ENCODE results near the gene ALDH1A1.

Gene ALDH1A1

DNA sequence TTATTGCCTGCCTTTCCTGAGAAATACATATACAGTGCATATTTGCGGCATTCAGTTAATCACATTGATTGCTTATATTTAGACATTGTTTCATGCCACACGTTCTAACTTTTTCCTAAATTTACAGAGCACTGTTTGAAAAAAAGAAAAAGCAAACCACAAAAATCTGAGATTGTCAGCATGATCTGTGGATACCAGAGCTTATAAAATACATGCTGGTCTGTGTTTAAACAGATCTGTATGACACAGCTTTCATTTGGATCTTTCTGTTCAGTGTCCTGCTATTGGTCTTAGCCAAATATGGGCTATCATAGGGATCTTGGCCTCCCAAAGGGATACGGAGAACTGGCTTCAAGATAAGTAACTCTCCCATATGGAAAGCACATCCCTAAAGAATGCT, 20.2 kb downstream of the ALDH1A1 start:
- Histone ChIP-seq H3K36me3 (ENCODE audit: low read depth) (no peaks in the 10 kb centered on the region), H3K4me1 (ENCODE audit: insufficient read depth, poor library complexity, severe bottlenecking) (no peaks in the 10 kb centered on the region), H3K27ac (ENCODE audit: poor library complexity, severe bottlenecking) (no peak overlapping the region), H3K27me3 (ENCODE audit: insufficient read depth, poor library complexity, severe bottlenecking) (no peaks in the 10 kb centered on the region), H3K9me3 (ENCODE audit: severe bottlenecking) (no peaks in the 10 kb centered on the region), H3K4me3 (ENCODE audit: severe bottlenecking) (no peak overlapping the region)
- no peak for DNase-seq (ENCODE audit: low spot score)
- ATAC-seq (ENCODE audit: low read depth): no peak
- no peak for TF ChIP-seq CTCF (IDR thresholded peaks at IDR 0.05; ENCODE audit: poor library complexity, severe bottlenecking)

DNA sequence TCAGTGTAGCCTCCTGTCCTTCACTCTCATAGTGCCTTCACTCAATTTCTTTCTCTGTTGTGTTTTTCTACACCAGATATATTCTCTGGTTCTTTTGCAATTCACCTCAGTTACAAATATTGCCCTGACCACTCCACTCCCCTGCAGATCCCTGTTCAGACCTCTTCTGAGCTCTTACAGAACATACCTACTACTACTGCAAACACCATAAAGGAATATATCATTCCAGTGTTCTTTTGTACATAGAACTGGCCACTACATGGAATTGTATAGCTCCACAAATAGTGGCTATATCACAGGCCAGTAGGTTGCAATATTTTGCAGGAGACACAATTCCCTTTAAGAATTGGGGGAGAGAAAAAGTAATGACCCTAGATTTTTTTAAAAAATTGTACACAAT, 21.0 kb downstream of the ALDH1A1 start:
- H3K27me3 ChIP-seq (ENCODE audit: insufficient read depth, poor library complexity, severe bottlenecking): no peaks in the 10 kb centered on the region
- no peaks in the 10 kb centered on the region for H3K36me3 ChIP-seq (ENCODE audit: low read depth)
- no peak for TF ChIP-seq CTCF (IDR thresholded peaks at IDR 0.05; ENCODE audit: poor library complexity, severe bottlenecking)
- ATAC-seq (ENCODE audit: low read depth) (no peak), DNase-seq (ENCODE audit: low spot score) (no peak)
- no peaks in the 10 kb centered on the region for H3K4me1 ChIP-seq (ENCODE audit: insufficient read depth, poor library complexity, severe bottlenecking)
- no peak overlapping the region for H3K27ac ChIP-seq (ENCODE audit: poor library complexity, severe bottlenecking)
- H3K4me3 ChIP-seq (ENCODE audit: severe bottlenecking): no peak overlapping the region
- H3K9me3 ChIP-seq (ENCODE audit: severe bottlenecking): no peaks in the 10 kb centered on the region

DNA sequence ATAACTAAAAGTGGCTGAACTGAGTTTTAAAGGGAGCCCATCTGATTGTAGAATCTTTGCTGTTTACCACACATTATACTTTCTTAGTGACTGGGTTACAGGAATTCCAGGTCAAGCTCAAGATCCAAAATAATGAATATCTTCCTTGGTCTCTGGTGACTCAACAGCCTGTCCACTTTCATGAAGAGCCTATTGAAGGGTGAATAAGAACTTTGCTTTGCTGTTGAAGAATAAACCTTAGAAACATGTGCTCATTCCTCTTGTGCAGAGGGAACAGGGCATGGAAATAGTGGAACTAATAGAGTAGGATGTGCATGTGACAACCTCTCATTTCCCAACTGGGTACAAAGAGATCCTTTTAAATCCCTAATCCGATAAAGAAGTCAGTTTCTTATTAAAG, 21.4 kb downstream of the ALDH1A1 start:
- no peaks in the 10 kb centered on the region for H3K36me3 ChIP-seq (ENCODE audit: low read depth)
- ATAC-seq (ENCODE audit: low read depth): no peak
- H3K4me3 ChIP-seq (ENCODE audit: severe bottlenecking): no peak overlapping the region
- DNase-seq (ENCODE audit: low spot score): no peak
- no peak for TF ChIP-seq CTCF (IDR thresholded peaks at IDR 0.05; ENCODE audit: poor library complexity, severe bottlenecking)
- no peaks in the 10 kb centered on the region for H3K4me1 ChIP-seq (ENCODE audit: insufficient read depth, poor library complexity, severe bottlenecking)
- H3K27me3 ChIP-seq (ENCODE audit: insufficient read depth, poor library complexity, severe bottlenecking): no peaks in the 10 kb centered on the region
- H3K9me3 ChIP-seq (ENCODE audit: severe bottlenecking): no peaks in the 10 kb centered on the region
- H3K27ac ChIP-seq (ENCODE audit: poor library complexity, severe bottlenecking): no peak overlapping the region

- no peak for ATAC-seq (ENCODE audit: low read depth)
- H3K27me3 ChIP-seq (ENCODE audit: insufficient read depth, poor library complexity, severe bottlenecking): no peaks in the 10 kb centered on the region
- no peak overlapping the region for H3K27ac ChIP-seq (ENCODE audit: poor library complexity, severe bottlenecking)
- H3K4me3 ChIP-seq (ENCODE audit: severe bottlenecking): no peak overlapping the region
- TF ChIP-seq CTCF (IDR thresholded peaks at IDR 0.05; ENCODE audit: poor library complexity, severe bottlenecking): no peak
- no peaks in the 10 kb centered on the region for H3K4me1 ChIP-seq (ENCODE audit: insufficient read depth, poor library complexity, severe bottlenecking)
- H3K36me3 ChIP-seq (ENCODE audit: low read depth): no peaks in the 10 kb centered on the region
- no peaks in the 10 kb centered on the region for H3K9me3 ChIP-seq (ENCODE audit: severe bottlenecking)
- DNase-seq (ENCODE audit: low spot score): no peak
Measured at GRCh38 chr9:72930828-72931227, 22.0 kb downstream of the ALDH1A1 start.

DNA sequence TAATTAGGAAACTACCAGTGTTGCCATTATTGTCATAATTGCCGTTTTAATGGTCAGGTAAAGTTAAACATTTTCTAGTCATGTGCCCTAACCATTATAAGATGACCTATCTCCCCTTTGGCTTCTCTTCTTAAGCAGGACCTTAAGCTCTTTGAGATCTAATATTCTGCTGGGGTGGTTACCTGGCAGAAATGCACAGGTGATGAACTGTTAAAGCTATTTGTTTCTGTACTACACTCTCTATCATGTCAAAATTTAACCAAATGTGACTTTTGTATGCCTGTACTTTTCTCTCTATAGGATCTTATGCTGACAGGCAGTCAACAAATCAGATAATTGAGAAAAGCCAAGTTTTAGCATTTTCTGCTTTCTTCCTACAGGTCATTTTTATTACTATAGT, 23.3 kb downstream of the ALDH1A1 start:
- Histone ChIP-seq H3K27me3 (ENCODE audit: insufficient read depth, poor library complexity, severe bottlenecking) (no peaks in the 10 kb centered on the region), H3K36me3 (ENCODE audit: low read depth) (no peaks in the 10 kb centered on the region), H3K4me1 (ENCODE audit: insufficient read depth, poor library complexity, severe bottlenecking) (peaks cover 9% of the 10 kb centered on the region), H3K27ac (ENCODE audit: poor library complexity, severe bottlenecking) (no peak overlapping the region), H3K4me3 (ENCODE audit: severe bottlenecking) (no peak overlapping the region), H3K9me3 (ENCODE audit: severe bottlenecking) (no peaks in the 10 kb centered on the region)
- TF ChIP-seq CTCF (IDR thresholded peaks at IDR 0.05; ENCODE audit: poor library complexity, severe bottlenecking): no peak
- DNase-seq (ENCODE audit: low spot score) (no peak), ATAC-seq (ENCODE audit: low read depth) (no peak)

All from RWPE2 (cell line).